ENCODE measurements around the gene CSTPP1.

CSTPP1 gene

DNA sequence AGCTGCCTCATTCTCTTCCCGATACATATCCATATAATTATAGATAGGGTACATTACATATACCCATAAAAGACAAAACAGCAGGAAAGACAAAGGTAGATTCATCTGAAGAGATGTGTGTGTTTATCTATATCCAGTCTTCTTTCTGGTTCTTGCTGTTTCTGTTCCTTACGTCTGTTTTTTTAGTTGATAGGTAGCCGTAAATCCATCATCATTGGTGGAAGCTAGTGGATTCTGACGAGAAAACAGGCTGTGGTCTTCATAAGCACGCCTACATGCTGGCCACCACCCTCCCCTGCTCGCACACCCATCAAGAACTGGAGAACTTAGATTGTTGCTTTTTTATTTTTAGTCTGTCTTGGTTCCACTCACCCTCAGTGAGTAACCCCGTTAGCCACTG, 188.5 kb downstream of the CSTPP1 start:
- no peak for DNase-seq (ENCODE audit: extremely low read depth, low read depth)
- no peak for TF ChIP-seq CTCF (IDR thresholded peaks at IDR 0.05; ENCODE audit: low read depth, low read length)

GRCh38 chr11:47127213-47127612, 190.7 kb downstream of the CSTPP1 start:
- no peak for DNase-seq (ENCODE audit: extremely low read depth, low read depth)
- TF ChIP-seq CTCF (IDR thresholded peaks at IDR 0.05; ENCODE audit: low read depth, low read length) = no peak

GRCh38 chr11:47130543-47130942, 194.0 kb downstream of the CSTPP1 start:
- TF ChIP-seq CTCF (IDR thresholded peaks at IDR 0.05; ENCODE audit: low read depth, low read length) = no peak

GRCh38 chr11:47131136-47131535, 194.6 kb downstream of the CSTPP1 start:
- DNase-seq (ENCODE audit: extremely low read depth, low read depth) = no peak
- no peak for TF ChIP-seq CTCF (IDR thresholded peaks at IDR 0.05; ENCODE audit: low read depth, low read length)

More at GRCh38 chr11:47130543-47130942, 194.0 kb downstream of the CSTPP1 start:
- DNase-seq (ENCODE audit: extremely low read depth, low read depth) = no peak

GRCh38 chr11:47132490-47132889, 195.9 kb downstream of the CSTPP1 start:
- no peak for TF ChIP-seq CTCF (IDR thresholded peaks at IDR 0.05; ENCODE audit: low read depth, low read length)

GRCh38 chr11:47132981-47133380, 196.4 kb downstream of the CSTPP1 start:
- TF ChIP-seq CTCF (IDR thresholded peaks at IDR 0.05; ENCODE audit: low read depth, low read length) = no peak
- DNase-seq (ENCODE audit: extremely low read depth, low read depth) = no peak

More at GRCh38 chr11:47132490-47132889, 195.9 kb downstream of the CSTPP1 start:
- no peak for DNase-seq (ENCODE audit: extremely low read depth, low read depth)

DNA sequence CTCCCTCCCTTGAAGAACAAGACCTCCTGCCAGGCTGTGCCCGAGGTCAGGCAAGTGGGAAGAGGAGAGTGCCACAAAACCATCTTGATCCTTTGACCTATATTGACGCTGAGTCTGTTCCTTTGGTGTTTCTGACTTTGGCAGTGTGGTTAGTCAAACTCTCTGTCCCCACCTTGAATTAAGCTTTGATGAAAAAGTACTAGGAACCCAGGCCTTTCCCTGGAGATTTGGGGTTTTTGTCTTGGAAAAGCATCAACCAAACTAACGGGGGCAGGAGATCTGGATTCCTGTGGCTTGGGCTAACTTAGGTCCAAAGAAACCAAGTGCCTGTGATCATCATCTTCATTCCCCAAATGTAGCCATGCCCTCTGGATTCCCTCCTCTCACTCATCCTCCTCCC, 199.8 kb downstream of the CSTPP1 start:
- TF ChIP-seq CTCF (IDR thresholded peaks at IDR 0.05; ENCODE audit: low read depth, low read length) = no peak
- DNase-seq (ENCODE audit: extremely low read depth, low read depth) = no peak

Measured in AG09319 (cell line).